Activated T-cell treated with anti-CD3 and anti-CD28 coated beads for 48 hours (primary cell): ENCODE results near the gene TMEM163.

ENCODE experiments used
- DNase-seq: peaks from one replicate; pipeline ENCODE4 v3.0.0-alpha.2; 2020; ENCODE audit warnings: low read depth

Gene TMEM163

GRCh38 chr2:134692499-134692898, 26.3 kb downstream of the TMEM163 start:
- DNase-seq = no peak

DNA sequence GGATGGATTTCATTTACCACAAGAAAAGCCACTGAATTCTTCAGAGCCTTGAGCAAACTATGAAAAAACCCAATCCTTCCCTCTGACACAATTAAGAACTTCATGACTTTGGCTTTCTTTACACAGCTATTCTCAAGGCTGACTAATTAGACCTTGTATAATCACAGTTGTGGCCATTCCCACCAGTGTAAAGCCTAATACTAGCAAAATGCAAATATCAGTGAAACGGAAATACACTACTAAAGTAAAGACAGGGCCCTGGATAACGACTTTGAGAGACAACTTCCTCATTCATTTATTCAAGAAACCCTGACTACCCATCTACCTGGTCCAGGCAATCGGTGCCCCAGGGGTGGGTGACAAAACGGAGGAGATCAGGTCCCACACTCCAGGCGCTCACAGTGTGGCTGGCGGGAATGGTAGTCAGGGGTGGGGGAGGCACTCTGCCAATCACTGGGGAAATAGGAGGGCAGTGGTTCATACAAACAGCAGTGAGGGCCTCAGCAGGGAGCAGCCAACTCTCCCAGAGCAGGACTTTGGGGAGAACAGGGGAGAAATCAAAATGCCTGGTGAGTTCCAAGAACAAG, 28.1 kb downstream of the TMEM163 start:
- DNase-seq = no peak

GRCh38 chr2:134689315-134689714, 29.5 kb downstream of the TMEM163 start:
- DNase-seq = no peak

- DNase-seq = no peak
These were observed 32.8 kb downstream of the TMEM163 start for GRCh38 chr2:134685967-134686366.

DNA sequence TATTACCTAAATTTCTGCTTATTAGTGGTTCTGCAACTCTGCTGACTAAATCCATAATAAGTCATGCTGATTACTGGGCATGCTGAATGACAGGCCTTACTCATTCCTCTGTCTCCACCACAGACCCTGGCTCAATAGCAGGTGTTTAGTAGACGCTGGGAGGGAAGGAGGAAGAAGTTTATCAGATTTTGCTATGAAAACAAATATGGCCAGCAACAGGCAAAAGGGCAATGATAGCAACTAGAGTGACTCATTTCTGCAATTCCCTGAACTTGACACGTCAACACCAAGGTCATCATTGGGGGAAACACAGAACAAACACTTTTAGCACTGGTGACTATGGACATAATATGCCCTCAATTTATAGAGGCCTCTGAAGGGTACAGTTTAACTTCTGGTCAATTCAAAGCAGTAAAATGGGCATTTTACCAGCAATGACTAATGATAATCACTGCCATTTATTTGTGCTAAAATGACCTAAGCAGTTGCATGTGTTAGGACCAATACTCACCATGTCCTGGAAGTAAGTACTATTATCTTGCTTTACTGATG, 35.2 kb downstream of the TMEM163 start:
- DNase-seq = no peak

- DNase-seq = no peak
These were observed 36.1 kb downstream of the TMEM163 start for GRCh38 chr2:134682726-134683125.

- no peak for DNase-seq
These were observed 37.6 kb downstream of the TMEM163 start for GRCh38 chr2:134681201-134681600.

GRCh38 chr2:134679745-134680144, 39.1 kb downstream of the TMEM163 start:
- no peak for DNase-seq

DNA sequence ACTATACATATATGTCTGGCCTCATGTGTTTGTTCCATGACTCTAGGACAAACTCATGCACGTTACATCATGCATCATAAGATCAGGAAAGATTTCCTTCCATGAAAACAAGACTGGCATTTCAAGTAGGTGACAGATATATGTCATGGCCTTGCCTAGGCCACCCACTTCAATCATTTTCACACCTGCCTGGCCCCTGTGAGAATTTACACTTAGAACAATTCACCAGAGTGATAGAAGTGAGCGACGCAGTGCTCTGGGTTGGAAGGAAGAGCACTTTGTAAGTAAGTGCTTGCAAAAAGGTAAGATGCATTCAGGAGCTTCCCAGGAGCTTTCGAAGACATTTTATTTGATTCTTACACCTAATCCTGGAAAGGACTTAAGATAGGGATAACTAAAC, 39.5 kb downstream of the TMEM163 start:
- DNase-seq = no peak

DNA sequence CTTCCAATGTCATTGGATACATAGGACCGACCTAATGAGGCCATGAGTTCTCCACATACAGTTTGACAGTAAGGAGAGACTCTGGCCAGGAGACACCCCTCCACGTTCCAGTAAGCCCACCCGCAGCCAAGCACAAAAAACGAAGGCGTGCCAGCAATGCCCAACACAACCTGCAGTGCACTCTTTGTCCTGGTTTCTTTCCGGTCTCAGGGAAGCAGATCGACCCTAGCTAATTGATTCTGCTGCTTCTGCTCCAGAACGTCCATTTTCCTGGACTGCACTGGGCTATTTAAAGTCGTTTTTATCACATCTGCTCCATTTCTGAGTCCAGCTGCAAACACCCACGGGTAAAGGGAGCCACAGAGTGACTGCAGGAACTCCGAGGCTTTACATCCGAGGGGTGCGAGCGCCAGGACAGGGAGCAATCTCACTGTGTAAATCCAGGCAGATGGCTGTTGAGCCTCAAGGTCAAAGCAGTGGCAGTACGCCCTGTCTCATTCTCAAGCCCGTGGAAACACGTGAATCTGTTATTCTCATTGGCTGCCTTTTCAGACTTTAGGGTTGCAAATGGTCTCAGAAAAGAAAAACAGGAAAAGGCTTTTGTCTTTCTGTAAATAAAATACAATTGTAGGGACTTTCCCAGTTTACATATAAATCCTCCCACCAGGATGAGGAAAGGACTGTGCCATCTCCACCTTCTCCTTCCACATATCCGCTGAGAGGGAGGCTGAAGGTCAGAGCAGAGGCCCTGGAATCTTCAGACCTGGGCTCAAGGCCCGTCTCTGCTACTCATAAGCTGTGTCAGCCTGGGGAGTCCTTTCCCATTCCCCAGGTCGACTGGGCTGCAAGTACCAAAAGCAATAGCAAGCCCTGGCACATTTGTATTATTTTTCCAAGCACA, 40.7 kb downstream of the TMEM163 start:
- no peak for DNase-seq

DNA sequence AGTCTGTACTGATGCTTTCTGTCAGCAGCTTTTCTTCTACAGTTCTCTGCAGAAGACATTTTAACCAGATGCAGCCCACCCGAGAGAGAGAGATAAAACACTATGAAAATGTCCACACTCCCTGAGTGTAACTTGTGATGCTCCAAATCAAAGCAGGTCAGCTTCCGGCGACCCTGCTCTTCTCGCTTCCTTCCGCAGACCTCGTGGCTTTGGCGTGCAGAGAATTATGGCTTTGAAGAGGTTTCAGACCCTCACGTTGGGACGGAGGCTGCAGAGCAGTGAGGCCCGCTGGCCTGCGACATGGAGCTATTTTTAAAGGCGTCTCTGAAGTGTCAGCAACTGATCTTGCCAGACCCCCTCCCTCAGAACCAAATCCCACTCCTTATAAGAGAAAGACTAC, 41.8 kb downstream of the TMEM163 start:
- no peak for DNase-seq

GRCh38 chr2:134675314-134675713, 43.5 kb downstream of the TMEM163 start:
- DNase-seq = no peak

DNA sequence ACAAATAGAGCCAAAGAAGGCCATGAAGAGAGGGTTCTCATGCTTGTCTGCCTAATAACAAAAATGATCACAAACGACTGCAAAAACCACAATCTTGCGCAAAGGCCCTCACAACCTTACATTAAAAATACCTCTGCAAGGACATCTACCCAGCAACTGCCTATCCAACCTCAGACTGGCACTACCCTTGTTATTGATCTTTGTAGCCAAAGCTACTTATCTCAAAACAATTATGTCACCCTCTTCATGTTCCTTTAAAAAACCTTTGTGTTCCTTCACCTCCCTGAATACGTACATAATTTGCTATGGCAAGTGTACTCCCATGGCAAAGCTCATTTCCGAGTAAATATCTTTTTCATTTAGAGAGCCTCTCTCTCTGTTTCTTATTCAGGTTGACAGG, 44.1 kb downstream of the TMEM163 start:
- DNase-seq = no peak

GRCh38 chr2:134671513-134671912, 47.3 kb downstream of the TMEM163 start:
- no peak for DNase-seq

DNA sequence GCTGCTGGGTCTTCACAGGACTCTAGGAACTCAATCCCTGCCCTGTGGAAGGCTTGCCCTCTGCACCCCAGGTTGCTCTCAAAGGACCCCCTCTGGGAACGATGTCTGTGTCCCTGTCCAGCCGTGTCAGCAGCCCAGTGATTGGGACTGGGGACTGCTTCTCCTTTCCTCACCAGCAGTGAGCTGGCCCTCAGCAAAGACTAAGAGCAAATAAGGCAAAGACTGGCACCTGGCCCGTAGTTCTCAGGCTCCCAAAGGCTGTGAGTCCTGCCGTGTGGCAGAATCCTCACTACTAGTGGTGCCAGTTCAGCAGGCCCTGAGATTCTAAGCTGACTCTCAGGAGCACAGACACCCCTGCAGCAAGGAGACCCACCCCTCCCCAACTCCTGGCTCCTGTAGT, 47.8 kb downstream of the TMEM163 start:
- no peak for DNase-seq

GRCh38 chr2:134669731-134670669, 48.8 kb downstream of the TMEM163 start:
- peak; percentile 15 for DNase-seq

- peak; percentile 56 for DNase-seq
These were observed 50.0 kb downstream of the TMEM163 start for GRCh38 chr2:134668821-134669220.

DNA sequence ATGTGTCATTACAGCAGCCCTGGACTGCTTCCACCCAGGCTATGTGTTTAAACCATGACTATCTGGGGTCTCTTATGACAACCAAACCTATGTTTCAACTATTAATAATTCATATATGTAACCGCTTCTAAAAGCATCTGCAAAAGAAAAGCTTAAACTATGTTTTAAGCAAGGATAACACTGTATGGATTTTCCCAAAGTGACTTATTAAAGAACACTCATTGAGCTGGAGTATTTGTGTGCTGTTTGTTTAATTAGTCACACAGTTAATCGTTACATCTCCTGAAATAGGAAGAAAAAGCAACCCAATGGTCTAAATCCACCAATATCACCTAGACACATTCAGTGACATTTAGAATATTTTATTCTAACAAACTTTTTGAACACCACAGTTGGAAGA, 51.3 kb downstream of the TMEM163 start:
- DNase-seq = no peak

DNA sequence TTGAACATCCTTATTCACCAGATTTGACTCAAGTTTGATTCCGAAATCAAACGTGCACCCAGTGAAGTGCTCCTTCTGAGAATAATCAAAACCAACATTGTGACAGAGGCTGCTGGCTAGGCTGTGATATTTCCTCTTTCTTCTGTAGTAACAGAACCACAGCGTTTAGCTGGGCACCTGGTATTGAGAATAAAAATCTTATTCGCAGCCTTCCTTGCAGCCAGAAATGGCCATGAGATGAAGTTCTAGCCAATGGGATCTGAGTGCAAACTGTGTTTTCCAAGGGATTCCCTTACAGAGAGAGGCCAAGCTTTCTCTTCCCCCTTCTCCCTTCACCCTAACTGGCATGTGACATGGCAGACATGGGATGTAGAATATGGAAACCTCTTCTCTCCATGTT, 51.7 kb downstream of the TMEM163 start:
- no peak for DNase-seq

DNA sequence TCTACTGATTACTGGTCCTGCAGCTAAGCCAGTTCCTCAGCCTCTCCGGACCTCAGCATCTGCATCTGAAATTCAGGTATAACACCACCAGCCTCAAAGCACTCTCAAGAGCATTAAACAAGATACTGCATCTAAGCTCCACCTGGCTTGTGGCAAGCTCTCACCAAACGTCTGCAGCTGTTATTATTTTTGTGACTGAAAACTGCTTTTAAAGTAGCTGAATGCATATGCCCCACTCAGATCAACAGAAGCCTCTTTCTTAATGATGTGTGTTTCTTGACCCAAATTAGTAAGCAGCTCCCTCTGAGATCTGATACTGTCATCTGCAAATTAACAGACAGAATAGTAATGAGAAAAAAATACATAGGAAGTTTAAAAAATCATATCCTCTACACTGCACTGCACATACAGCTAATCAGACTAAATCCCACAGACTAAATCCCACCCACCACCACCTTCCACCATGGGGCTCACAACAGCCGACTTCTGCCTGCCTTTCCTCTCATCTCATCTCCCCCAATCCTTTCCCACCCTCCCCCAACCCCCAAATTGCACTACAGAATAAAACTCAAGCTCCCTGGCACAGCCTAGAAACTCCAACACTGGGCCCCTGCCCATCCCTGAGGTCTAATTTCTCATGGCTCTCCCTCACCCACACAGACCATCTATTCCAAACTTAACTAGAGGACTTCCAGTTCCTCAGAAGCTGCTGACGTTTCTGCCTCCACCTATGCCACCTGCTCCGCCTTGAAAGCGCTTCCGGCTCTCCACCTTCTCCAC, 52.9 kb downstream of the TMEM163 start:
- no peak for DNase-seq
